HG03175 (cell line): ENCODE results near the gene HSD17B11.
"Not testable (repeated sequence)": the region's sequence is repeated elsewhere in the genome, so short reads cannot be mapped to it uniquely, and the experiment has no call there.

Experiments used
- ATAC-seq: cut with Tn5 transposase; IDR thresholded peaks from one replicate; pipeline ENCODE4 v1.9.1; 2021; ENCODE audit warnings: mild to moderate bottlenecking, moderate library complexity; ENCODE audit not compliant: unreplicated experiment

HSD17B11 gene

GRCh38 chr4:87390891-87391575, at the start of gene HSD17B11:
Gene HSD17B11, minus strand, starts transcription at chr4:87391188. Its CDS starts 118 bp downstream, at chr4:87391070.
- ATAC-seq = peak; percentile 98

- ATAC-seq = no peak
Observed at GRCh38 chr4:87433342-87433741, 42.4 kb upstream of the HSD17B11 start.

- ATAC-seq = no peak
Observed at GRCh38 chr4:87430038-87430437, 39.0 kb upstream of the HSD17B11 start.

- no peak for ATAC-seq
Observed at GRCh38 chr4:87428979-87429378, 38.0 kb upstream of the HSD17B11 start.

GRCh38 chr4:87427518-87427868, 36.5 kb upstream of the HSD17B11 start:
- ATAC-seq = no peak

- ATAC-seq = no peak
Observed at GRCh38 chr4:87426865-87427517, 36.0 kb upstream of the HSD17B11 start.

GRCh38 chr4:87425711-87426110, 34.7 kb upstream of the HSD17B11 start:
- no peak for ATAC-seq

GRCh38 chr4:87424099-87424543, 33.1 kb upstream of the HSD17B11 start:
- not testable (repeated sequence) for ATAC-seq

- ATAC-seq = no peak
Observed at GRCh38 chr4:87423317-87424098, 32.5 kb upstream of the HSD17B11 start.

- peak; percentile 90 for ATAC-seq
Observed at GRCh38 chr4:87422104-87423052, 31.4 kb upstream of the HSD17B11 start, which contains the start of gene NUDT9. Gene NUDT9, plus strand, starts transcription at chr4:87422573. Its CDS starts 333 bp downstream, at chr4:87422906.

GRCh38 chr4:87420276-87420830, 29.4 kb upstream of the HSD17B11 start:
- ATAC-seq = no peak

GRCh38 chr4:87419578-87420249, 28.7 kb upstream of the HSD17B11 start:
- ATAC-seq = no peak

- ATAC-seq = not testable (repeated sequence)
Observed at GRCh38 chr4:87418410-87418809, 27.4 kb upstream of the HSD17B11 start.

GRCh38 chr4:87416965-87417364, 26.0 kb upstream of the HSD17B11 start:
- no peak for ATAC-seq

GRCh38 chr4:87414816-87415215, 23.8 kb upstream of the HSD17B11 start:
- no peak for ATAC-seq

- no peak for ATAC-seq
Observed at GRCh38 chr4:87410679-87411078, 19.7 kb upstream of the HSD17B11 start.

GRCh38 chr4:87410157-87410556, 19.2 kb upstream of the HSD17B11 start:
- no peak for ATAC-seq

- ATAC-seq = no peak
Observed at GRCh38 chr4:87409420-87409939, 18.5 kb upstream of the HSD17B11 start.

- ATAC-seq = not testable (repeated sequence)
Observed at GRCh38 chr4:87406902-87407301, 15.9 kb upstream of the HSD17B11 start.
